ENCODE data around the gene GLT8D1.

GLT8D1 gene

DNA sequence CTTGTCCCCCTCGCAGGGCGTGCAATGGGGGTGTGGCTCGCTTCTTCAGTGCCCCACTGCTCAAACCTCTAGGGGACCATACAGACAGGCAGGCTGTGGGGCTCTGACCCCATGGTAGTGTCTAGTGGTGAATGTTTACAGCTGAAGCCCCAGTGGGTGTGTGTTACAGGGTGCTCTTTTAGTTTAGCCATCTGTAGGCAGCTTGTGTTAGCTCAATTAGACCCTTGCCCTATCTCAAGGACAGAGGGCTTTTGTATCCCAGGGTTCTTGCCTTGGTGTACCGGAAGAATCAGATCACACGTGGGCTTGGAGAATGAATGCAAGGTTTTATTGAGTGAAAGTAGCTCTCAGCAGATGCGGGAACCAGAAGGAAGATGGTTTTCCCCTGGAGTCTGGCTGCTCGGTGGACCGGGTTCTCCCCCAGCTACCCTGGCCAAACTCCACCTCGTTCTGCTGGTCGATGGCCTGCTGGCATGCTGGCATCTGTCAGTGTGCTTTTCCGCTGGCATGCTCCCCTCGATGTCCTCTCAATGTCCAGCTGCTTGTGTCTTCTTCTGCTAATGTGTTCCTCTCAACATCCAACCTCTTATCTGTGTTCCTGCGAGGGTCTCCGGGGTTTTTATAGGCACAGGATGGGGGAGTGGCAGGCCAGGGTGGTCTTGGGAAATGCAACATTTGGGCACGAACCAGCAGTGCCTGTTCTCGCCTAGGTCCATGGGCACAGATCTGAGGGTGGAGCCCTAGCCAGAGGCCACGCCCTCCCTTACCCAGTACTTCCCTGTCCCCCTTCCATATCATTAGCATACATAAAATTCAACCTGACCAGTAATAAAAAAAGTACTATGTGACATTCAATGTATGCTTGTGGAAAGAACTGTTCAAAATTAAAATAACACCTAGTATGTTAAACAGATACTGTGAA lies 7.0 kb upstream of the GLT8D1 start:
- DNase-seq (ENCODE audit: low read depth in 1 of 2, low spot score in 1 of 2) = no peak

GRCh38 chr3:52710512-52710911 lies 4.9 kb upstream of the GLT8D1 start:
- DNase-seq (ENCODE audit: low read depth in 1 of 2, low spot score in 1 of 2) = no peak

DNA sequence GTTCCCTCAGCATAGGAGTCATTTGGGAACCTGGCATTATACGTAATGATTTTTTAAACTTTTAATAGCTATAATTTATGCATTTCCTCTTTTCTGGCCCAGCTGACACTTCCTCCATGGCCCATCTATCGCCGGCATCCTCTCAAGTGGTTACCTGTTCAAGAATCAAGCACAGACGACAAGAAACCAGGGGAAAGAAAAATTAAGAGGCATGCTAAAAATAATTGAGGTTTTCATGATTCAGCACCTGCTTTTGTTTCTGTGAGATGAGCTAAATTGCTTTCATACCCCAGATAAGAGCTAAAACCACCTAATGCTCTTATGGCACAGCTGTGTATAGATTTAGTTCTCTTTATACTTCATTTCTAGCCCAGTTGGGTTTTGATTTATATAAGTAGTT lies 2.0 kb upstream of the GLT8D1 start:
- DNase-seq (ENCODE audit: low read depth in 1 of 2, low spot score in 1 of 2) = no peak

DNA sequence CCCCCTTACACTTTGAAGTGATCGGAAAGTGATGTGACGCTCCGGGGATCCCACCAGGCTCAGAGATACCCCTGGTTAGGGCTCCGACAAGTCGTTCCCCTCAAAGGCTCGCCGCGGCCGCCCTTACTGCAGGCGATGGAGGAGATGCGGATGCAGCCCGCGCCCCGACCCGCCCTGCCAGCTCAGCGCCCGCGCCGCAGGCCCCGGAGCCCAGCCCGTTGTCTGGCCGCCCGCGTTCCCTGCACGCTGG lies 228 bp downstream of the GLT8D1 start:
- DNase-seq (ENCODE audit: low read depth in 1 of 2, low spot score in 1 of 2) = no peak

DNA sequence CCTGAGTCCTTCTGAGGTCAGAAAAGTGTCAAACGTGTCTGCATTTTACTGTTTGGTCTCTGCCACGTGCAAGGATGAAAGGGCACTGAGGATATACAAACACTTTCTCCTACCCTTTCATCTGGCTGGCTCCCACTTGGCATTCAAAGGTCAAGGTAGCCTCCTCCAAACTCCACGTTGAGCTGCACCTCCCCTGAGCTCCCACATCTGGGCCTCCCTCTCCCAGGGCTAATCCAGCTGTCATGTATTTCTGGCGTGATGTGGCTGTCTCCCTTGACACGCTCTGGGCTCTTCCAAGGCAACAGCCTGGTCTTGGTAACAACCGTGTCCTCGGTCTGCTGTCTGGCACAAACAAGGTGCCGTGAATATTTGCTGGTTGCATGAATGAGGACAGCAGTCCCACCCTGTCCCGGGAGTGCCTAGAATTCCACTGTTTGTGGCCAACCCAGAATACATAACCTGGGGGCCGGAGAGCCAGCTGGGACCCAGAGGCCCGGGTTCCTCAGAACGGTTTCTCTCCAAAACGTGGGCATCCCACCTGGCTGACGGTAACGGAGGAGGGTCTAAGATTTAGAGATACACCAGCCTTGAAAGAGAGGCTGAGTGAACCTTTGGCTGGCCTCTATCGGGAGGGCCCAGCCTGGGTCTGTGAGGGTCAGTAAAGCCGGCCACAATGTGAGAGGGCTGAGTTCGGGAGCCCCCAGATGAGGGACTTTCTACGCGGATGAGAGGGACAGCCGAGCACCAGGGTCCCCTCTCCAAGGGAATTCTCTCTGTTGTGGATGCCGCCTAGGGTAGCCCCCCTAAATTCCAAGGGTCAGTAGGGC lies 767 bp downstream of the GLT8D1 start:
- peak in 1 of 2 donors; percentile 18 for DNase-seq (ENCODE audit: low read depth in 1 of 2, low spot score in 1 of 2)

GRCh38 chr3:52703341-52703740 lies 2.2 kb downstream of the GLT8D1 start:
- no peak for DNase-seq (ENCODE audit: low read depth in 1 of 2, low spot score in 1 of 2)

DNA sequence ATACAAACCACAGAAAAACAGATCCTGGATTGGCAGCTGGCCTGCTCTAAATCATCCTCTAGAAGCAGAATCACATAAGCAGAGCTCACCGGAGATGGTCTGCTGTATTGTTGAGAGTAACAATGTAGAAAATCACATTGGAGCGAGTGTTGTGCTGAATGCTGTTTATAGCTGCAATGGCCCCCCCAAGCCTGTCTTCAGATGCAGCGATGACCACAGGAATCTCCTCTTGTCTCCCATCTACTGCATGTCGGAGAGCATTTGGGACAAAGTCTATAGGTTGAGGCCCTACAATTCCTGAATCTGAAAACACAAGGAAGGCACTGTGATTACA lies 8.0 kb downstream of the GLT8D1 start:
- no peak for DNase-seq (ENCODE audit: low read depth in 1 of 2, low spot score in 1 of 2)

GRCh38 chr3:52696830-52697631 lies 8.6 kb downstream of the GLT8D1 start:
- no peak for DNase-seq (ENCODE audit: low read depth in 1 of 2, low spot score in 1 of 2)

- no peak for DNase-seq (ENCODE audit: low read depth in 1 of 2, low spot score in 1 of 2)
These were observed 9.6 kb downstream of the GLT8D1 start for GRCh38 chr3:52695798-52696671.

- no peak for DNase-seq (ENCODE audit: low read depth in 1 of 2, low spot score in 1 of 2)
These were observed 10.9 kb downstream of the GLT8D1 start for GRCh38 chr3:52694528-52695189.

- DNase-seq (ENCODE audit: low read depth in 1 of 2, low spot score in 1 of 2) = no peak
These were observed 12.5 kb downstream of the GLT8D1 start for GRCh38 chr3:52693071-52693470.

- DNase-seq (ENCODE audit: low read depth in 1 of 2, low spot score in 1 of 2) = no peak
These were observed 15.0 kb downstream of the GLT8D1 start for GRCh38 chr3:52690560-52690959.

GRCh38 chr3:52689151-52689550 lies 16.4 kb downstream of the GLT8D1 start:
- no peak for DNase-seq (ENCODE audit: low read depth in 1 of 2, low spot score in 1 of 2)

- no peak for DNase-seq (ENCODE audit: low read depth in 1 of 2, low spot score in 1 of 2)
These were observed 17.3 kb downstream of the GLT8D1 start for GRCh38 chr3:52688266-52688665.

GRCh38 chr3:52685709-52686691 lies 19.6 kb downstream of the GLT8D1 start, which contains the start of the genes GNL3 and PBRM1:
TSS of gene GNL3 (plus strand) at chr3:52686032. CDS start at chr3:52686093, 61 bp downstream.
TSS of gene PBRM1 (minus strand) at chr3:52685913.
- peak; percentile 85 to 88 for DNase-seq (ENCODE audit: low read depth in 1 of 2, low spot score in 1 of 2)

DNA sequence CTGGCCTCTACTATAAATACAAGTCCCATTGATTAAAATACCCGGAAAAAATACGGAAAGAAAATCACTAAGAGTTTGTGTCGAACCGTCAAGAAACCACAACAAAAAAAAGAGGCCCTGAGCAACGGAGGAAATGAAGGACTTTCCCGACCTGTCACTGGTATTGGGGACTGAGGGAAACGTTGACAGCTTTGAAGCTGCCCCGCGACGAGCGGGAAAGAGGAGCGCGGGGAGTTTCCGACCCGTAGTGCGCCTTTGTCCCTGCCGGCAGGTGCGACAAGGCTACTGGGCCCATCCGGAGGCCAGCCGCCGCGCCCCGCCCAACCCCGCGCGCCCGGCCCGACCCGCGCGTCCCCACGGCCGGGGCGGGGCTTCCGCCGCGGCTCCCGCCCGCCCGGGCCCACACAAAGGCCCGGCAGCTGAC lies 20.3 kb downstream of the GLT8D1 start:
- peak; percentile 62 to 77 for DNase-seq (ENCODE audit: low read depth in 1 of 2, low spot score in 1 of 2)

- no peak for DNase-seq (ENCODE audit: low read depth in 1 of 2, low spot score in 1 of 2)
These were observed 21.4 kb downstream of the GLT8D1 start for GRCh38 chr3:52684184-52684583.

GRCh38 chr3:52683611-52684010 lies 22.0 kb downstream of the GLT8D1 start:
- DNase-seq (ENCODE audit: low read depth in 1 of 2, low spot score in 1 of 2) = no peak

GRCh38 chr3:52682016-52682415 lies 23.6 kb downstream of the GLT8D1 start:
- no peak for DNase-seq (ENCODE audit: low read depth in 1 of 2, low spot score in 1 of 2)

Data from activated CD4-positive, alpha-beta T cell treated with anti-CD3 and anti-CD28 coated beads, Interleukin-2, amount 50 U/mL, for 24 hours (primary cell).